Esophagus squamous epithelium (tissue), 5 donors: ENCODE measurements around the gene DST. TPM values are rescaled to one million over a fixed set of nuclear protein-coding genes. Genes with fewer than 3 reads are reported as not detected.
A peak's percentile ranks its signal among the peaks of the same experiment; 100 is the strongest.

Source experiments
- DNase-seq: peaks from one replicate; lab custom pipeline; 2025; lab: John Stamatoyannopoulos, UW
- H3K27ac ChIP-seq, 4 donors: fragments of 200-600 bp; sonication (generic); one replicate each; pipeline ENCODE4 v1.5.1; 2016 to 2019; ENCODE audit warnings: mild to moderate bottlenecking in 1 of 4
- H3K27me3 ChIP-seq, 4 donors: fragments of 200-600 bp; sonication (generic); 1 replicate in 3 of 4; 2 replicates in 1 of 4; pipeline versions ENCODE4 v1.5.1 to v1.6.0; 2017 to 2021; ENCODE audit warnings: antibody characterized with exemption in 1 of 4
- H3K36me3 ChIP-seq, 3 donors: fragments of 200-600 bp; sonication (generic); one replicate each; pipeline ENCODE4 v1.5.1; 2016 to 2019
- H3K4me1 ChIP-seq, 3 donors: fragments of 200-600 bp; sonication (generic); one replicate each; pipeline ENCODE4 v1.5.1; 2017 to 2019
- H3K4me3 ChIP-seq, 4 donors: fragments of 200-600 bp; sonication (generic); 1 replicate in 3 of 4; 2 replicates in 1 of 4; pipeline ENCODE4 v1.5.1; 2016 to 2019; ENCODE audit warnings: mild to moderate bottlenecking in 2 of 4, moderate library complexity in 1 of 4
- H3K9me3 ChIP-seq, 3 donors: fragments of 200-600 bp; sonication (generic); one replicate each; pipeline ENCODE4 v1.5.1; 2016 to 2019
- CTCF ChIP-seq, 6 experiments: fragments of 450-650 bp in 4 of 6; fragments of 200-600 bp in 2 of 6; sonication (generic) in 2 of 6; IDR thresholded peaks; one replicate each; pipeline ENCODE4 v1.5.1; 2016 to 2019; ENCODE audit warnings: antibody characterized with exemption in 6 of 6, mild to moderate bottlenecking in 4 of 6, moderate library complexity in 4 of 6
- POLR2A ChIP-seq, 4 donors: fragments of 450-650 bp; IDR thresholded peaks; one replicate each; pipeline ENCODE4 v1.6.1; 2017; ENCODE audit warnings: antibody characterized with exemption in 4 of 4, mild to moderate bottlenecking in 4 of 4, moderate library complexity in 3 of 4
- WGBS, 2 donors: methylation state at CpG; one replicate each; pipeline ENCODE4 v1.1.5; 2018; 5-methylcytosine and 5-hydroxymethylcytosine counted together
- intact Hi-C: fragments of 100-400 bp; cut with DNase I; formaldehyde crosslinking; loops from one replicate; pipeline ENCODE4 v1.15.0; 2022
- total RNA-seq, 4 donors: library from RNA; depleted of rRNA; stranded (reverse); fragments of >200 nt; gene quantifications; one replicate each; pipeline ENCODE4 v1.1.0, GENCODE V29; 2016
- donor health status: DM: yes; HTN: yes; CAD: no.

The DST gene
- total RNA-seq, 4 donors from 2014 or later: 134 to 468 (median 175) TPM

- 85 to 89% methylated on average over 2 of the region's 2 CpGs for WGBS, 2 donors
- TF ChIP-seq POLR2A (IDR thresholded peaks at IDR 0.05) (no peak), CTCF (IDR thresholded peaks at IDR 0.05) (no peak)
- H3K36me3 ChIP-seq: no peaks in the 10 kb centered on the region
- no peak overlapping the region for H3K27ac ChIP-seq
- no peak for DNase-seq
- intact Hi-C loops: no loop called here
- H3K4me3 ChIP-seq: no peak overlapping the region
- no peaks in the 10 kb centered on the region for H3K27me3 ChIP-seq
- peaks cover 0 to 24% (median 0%) of the 10 kb centered on the region in 3 donors for H3K4me1 ChIP-seq
- H3K9me3 ChIP-seq: no peaks in the 10 kb centered on the region
These were observed 43.3 kb upstream of the DST start for GRCh38 chr6:56685994-56686393.

GRCh38 chr6:56685102-56685733 lies 42.5 kb upstream of the DST start:
- intact Hi-C loops: no loop called here
- Histone ChIP-seq H3K4me1 (peaks cover 0 to 24% (median 0%) of the 10 kb centered on the region in 3 donors), H3K27ac (no peak overlapping the region), H3K9me3 (no peaks in the 10 kb centered on the region), H3K27me3 (no peaks in the 10 kb centered on the region), H3K4me3 (no peak overlapping the region), H3K36me3 (no peaks in the 10 kb centered on the region)
- DNase-seq: no peak
- TF ChIP-seq POLR2A (IDR thresholded peaks at IDR 0.05) (no peak), CTCF (IDR thresholded peaks at IDR 0.05) (no peak)
- 84 to 88% methylated on average over 8 of the region's 8 CpGs for WGBS, 2 donors

- Histone ChIP-seq H3K4me1 (peaks cover 0 to 24% (median 0%) of the 10 kb centered on the region in 3 donors), H3K27me3 (no peaks in the 10 kb centered on the region), H3K27ac (peak overlapping the region in 2 of 4 donors; percentile 23 to 57), H3K9me3 (no peaks in the 10 kb centered on the region), H3K4me3 (no peak overlapping the region), H3K36me3 (no peaks in the 10 kb centered on the region)
- intact Hi-C loops: no loop called here
- WGBS, 2 donors: 80 to 89% methylated on average over 7 of the region's 7 CpGs
- TF ChIP-seq CTCF (IDR thresholded peaks at IDR 0.05): no peak
- TF ChIP-seq POLR2A (IDR thresholded peaks at IDR 0.05): no peak
- no peak for DNase-seq
These were observed 41.8 kb upstream of the DST start for GRCh38 chr6:56684342-56685101.

GRCh38 chr6:56683882-56684281 lies 41.2 kb upstream of the DST start:
- Histone ChIP-seq H3K4me3 (no peak overlapping the region), H3K27ac (peak overlapping the region in 3 of 4 donors; percentile 11 to 34 (median 23)), H3K4me1 (peaks cover 0 to 24% (median 0%) of the 10 kb centered on the region in 3 donors), H3K9me3 (no peaks in the 10 kb centered on the region), H3K36me3 (no peaks in the 10 kb centered on the region), H3K27me3 (no peaks in the 10 kb centered on the region)
- TF ChIP-seq CTCF (IDR thresholded peaks at IDR 0.05): no peak
- TF ChIP-seq POLR2A (IDR thresholded peaks at IDR 0.05): no peak
- 59 to 63% methylated on average over 1 of the region's 1 CpG for WGBS, 2 donors
- intact Hi-C loops: no loop called here
- no peak for DNase-seq

- peaks cover 0 to 17% (median 0%) of the 10 kb centered on the region in 3 donors for H3K4me1 ChIP-seq
- TF ChIP-seq POLR2A (IDR thresholded peaks at IDR 0.05) (no peak), CTCF (IDR thresholded peaks at IDR 0.05) (no peak)
- no peaks in the 10 kb centered on the region for H3K9me3 ChIP-seq
- H3K36me3 ChIP-seq: no peaks in the 10 kb centered on the region
- peak overlapping the region in 1 of 4 donors; percentile 11 for H3K27ac ChIP-seq
- no peak for DNase-seq
- 80 to 93% methylated on average over 1 of the region's 1 CpG for WGBS, 2 donors
- H3K4me3 ChIP-seq: no peak overlapping the region
- intact Hi-C loops: no loop called here
- no peaks in the 10 kb centered on the region for H3K27me3 ChIP-seq
These were observed 39.9 kb upstream of the DST start for GRCh38 chr6:56682635-56683034.
